Cardiac fibroblast (primary cell): ENCODE results near the gene PKDCC.

Source experiments
- DNase-seq, 2 donors: peaks; one replicate each; pipeline versions ENCODE4 v3.0.0 to v3.0.0-alpha.2; 2010; ENCODE audit warnings: low read depth in 2 of 2
- H3K4me3 ChIP-seq, 2 donors: replicated peaks in 1 of 2; 1 replicate in 1 of 2; 2 replicates in 1 of 2; pipeline ENCODE4 v1.5.1; 2011; ENCODE audit warnings: low read depth in 2 of 2, low read length in 2 of 2, mild to moderate bottlenecking in 2 of 2, moderate library complexity in 1 of 2
- TF ChIP-seq, protein P1 (sequence below): IDR thresholded peaks from one replicate; pipeline ENCODE4 v1.5.1; 2011; ENCODE audit warnings: low read depth, mild to moderate bottlenecking, low read length, inconsistent platforms

PKDCC gene

GRCh38 chr2:42068571-42069178 is 20.9 kb downstream of the PKDCC start:
- DNase-seq: no peak
- H3K4me3 ChIP-seq: no peak overlapping the region
- TF ChIP-seq, protein P1, sequence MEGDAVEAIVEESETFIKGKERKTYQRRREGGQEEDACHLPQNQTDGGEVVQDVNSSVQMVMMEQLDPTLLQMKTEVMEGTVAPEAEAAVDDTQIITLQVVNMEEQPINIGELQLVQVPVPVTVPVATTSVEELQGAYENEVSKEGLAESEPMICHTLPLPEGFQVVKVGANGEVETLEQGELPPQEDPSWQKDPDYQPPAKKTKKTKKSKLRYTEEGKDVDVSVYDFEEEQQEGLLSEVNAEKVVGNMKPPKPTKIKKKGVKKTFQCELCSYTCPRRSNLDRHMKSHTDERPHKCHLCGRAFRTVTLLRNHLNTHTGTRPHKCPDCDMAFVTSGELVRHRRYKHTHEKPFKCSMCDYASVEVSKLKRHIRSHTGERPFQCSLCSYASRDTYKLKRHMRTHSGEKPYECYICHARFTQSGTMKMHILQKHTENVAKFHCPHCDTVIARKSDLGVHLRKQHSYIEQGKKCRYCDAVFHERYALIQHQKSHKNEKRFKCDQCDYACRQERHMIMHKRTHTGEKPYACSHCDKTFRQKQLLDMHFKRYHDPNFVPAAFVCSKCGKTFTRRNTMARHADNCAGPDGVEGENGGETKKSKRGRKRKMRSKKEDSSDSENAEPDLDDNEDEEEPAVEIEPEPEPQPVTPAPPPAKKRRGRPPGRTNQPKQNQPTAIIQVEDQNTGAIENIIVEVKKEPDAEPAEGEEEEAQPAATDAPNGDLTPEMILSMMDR: no peak

- DNase-seq: no peak
- no peak overlapping the region for H3K4me3 ChIP-seq
- TF ChIP-seq, protein P1: no peak
These were observed 21.7 kb downstream of the PKDCC start for GRCh38 chr2:42069568-42069967.

DNA sequence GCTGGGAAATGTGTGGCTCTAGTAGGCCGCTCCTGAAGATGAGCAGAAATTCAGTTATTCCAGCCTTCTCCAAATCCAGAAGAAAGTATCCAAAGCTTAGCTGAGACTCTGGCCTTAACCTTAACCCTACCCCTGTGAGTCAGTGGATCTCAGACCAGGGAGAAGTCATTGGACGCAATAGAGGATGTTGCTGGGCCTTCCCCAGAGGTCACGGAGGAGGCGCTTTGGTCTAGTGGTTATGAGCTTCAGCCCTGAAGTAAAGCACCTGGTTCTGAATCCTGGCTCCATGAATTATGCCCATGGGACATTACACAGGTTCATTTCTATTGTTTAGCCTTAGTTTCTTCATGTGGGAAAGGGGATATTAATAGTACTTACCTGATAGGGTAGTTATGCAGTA is 24.0 kb downstream of the PKDCC start:
- DNase-seq: peak in 1 of 2 donors; percentile 31
- no peak overlapping the region for H3K4me3 ChIP-seq
- TF ChIP-seq, protein P1: no peak

DNA sequence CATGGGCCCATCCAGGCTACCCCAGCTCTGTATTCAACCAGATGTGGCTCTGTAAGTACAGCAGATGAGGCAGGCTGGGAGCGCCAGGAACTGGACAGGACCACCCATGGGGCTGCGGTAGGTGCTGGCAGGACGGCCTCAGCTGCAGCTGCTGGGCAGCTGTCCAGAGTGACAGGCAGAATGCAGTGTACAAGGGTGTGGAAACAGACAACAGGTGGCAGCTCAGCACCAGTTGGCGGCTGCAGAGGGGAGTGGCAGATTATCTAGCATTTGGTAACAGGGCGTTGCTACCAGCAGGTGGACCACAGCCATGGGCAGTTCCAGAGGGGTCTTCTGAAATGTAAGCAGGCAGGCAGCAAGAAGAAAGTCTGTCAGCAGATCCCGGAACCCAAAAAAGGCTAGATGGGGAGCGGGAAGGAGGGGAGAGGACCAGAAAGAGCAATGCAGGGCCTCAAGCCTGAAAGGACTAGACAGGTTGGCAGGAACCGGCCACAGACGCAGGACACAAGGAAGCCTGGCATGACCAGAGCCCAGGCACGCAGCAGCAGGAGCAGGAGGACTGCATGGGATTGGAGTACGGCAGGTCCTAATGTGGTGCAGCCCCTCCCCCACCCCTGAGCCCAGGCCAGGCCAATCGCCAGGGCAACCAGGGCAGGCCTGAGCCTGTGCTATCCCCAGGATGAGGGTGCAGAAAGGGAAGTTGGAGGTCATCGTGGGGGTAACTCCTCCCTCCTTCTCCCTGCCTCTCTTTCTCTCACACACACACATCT is 24.7 kb downstream of the PKDCC start:
- TF ChIP-seq, protein P1: no peak
- DNase-seq: no peak
- H3K4me3 ChIP-seq: no peak overlapping the region

DNA sequence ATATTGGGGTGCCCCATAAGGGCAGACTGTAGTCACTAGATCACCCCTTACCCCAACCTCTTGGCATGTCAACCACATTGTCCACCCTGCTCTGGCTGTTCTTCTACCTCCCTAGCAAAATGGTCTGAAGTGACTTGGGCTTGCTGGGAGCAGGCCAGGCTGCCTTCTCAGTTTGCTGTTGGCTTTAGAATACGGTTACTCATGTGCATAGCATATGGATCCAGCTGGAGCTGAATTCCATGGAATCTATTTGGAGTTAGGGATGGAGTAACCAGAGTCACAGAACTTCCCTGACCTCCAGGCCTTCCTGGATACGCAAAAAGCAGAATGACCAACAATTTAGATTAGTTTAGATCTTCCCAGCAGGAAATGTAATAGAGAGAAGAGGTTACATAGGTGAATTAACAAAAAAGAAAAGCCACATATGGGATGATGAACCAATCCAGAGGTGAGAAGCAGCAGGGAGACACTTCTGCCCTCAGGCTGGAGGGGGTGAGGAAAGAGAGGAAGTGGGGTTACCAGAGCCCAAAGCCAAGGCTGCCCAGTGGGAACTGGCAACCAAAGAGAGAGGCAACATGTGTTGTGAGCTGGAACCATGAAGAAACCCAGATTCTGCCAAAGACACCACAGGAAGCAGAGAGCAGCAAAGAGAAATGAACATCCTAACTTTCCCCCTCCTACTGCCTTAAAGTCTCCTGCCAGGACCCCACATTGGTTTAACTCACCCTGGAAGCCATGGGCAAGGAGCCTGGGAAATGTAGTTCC is 26.1 kb downstream of the PKDCC start:
- no peak overlapping the region for H3K4me3 ChIP-seq
- TF ChIP-seq, protein P1: no peak
- DNase-seq: no peak

- TF ChIP-seq, protein P1: peak; percentile 14
- peak in 1 of 2 donors; percentile 49 for DNase-seq
- H3K4me3 ChIP-seq: no peak overlapping the region
These were observed 26.8 kb downstream of the PKDCC start for GRCh38 chr2:42074661-42075060.
